ENCODE data around the gene GPANK1. TPM values are rescaled to one million over a fixed set of nuclear protein-coding genes. Genes with fewer than 3 reads are reported as not detected.

Gene GPANK1
- total RNA-seq, 1 donor from 2014 or later = 18.0 TPM

- no peak for DNase-seq (ENCODE audit: low spot score, unreplicated experiment)
- Mint-ChIP-seq H3K36me3 (ENCODE audit: insufficient read depth) (peaks cover 30% of the 10 kb centered on the region), H3K27ac (no peak overlapping the region), H3K4me3 (ENCODE audit: low read depth) (no peak overlapping the region), H3K9me3 (ENCODE audit: low read depth) (no peaks in the 10 kb centered on the region), H3K27me3 (no peaks in the 10 kb centered on the region), H3K4me1 (ENCODE audit: low read depth) (no peaks in the 10 kb centered on the region)
- no peak for TF ChIP-seq CTCF (IDR thresholded peaks at IDR 0.05; ENCODE audit: unreplicated experiment)
Measured at GRCh38 chr6:31634131-31634530, 30.7 kb downstream of the GPANK1 start.

GRCh38 chr6:31633447-31633846, 31.4 kb downstream of the GPANK1 start:
- H3K4me3 Mint-ChIP-seq (ENCODE audit: low read depth) = no peak overlapping the region
- H3K4me1 Mint-ChIP-seq (ENCODE audit: low read depth) = no peaks in the 10 kb centered on the region
- H3K27ac Mint-ChIP-seq = peak overlapping the region; percentile 37

GRCh38 chr6:31632279-31632946, 32.4 kb downstream of the GPANK1 start:
- peaks cover 35% of the 10 kb centered on the region for H3K36me3 Mint-ChIP-seq (ENCODE audit: insufficient read depth)
- H3K27me3 Mint-ChIP-seq = no peaks in the 10 kb centered on the region
- no peak overlapping the region for H3K4me3 Mint-ChIP-seq (ENCODE audit: low read depth)
- H3K4me1 Mint-ChIP-seq (ENCODE audit: low read depth) = no peaks in the 10 kb centered on the region
- no peaks in the 10 kb centered on the region for H3K9me3 Mint-ChIP-seq (ENCODE audit: low read depth)
- DNase-seq (ENCODE audit: low spot score, unreplicated experiment) = no peak
- H3K27ac Mint-ChIP-seq = peak overlapping the region; percentile 79
- no peak for TF ChIP-seq CTCF (IDR thresholded peaks at IDR 0.05; ENCODE audit: unreplicated experiment)

More at GRCh38 chr6:31633447-31633846, 31.4 kb downstream of the GPANK1 start:
- Mint-ChIP-seq H3K27me3 (no peaks in the 10 kb centered on the region), H3K36me3 (ENCODE audit: insufficient read depth) (peaks cover 30% of the 10 kb centered on the region), H3K9me3 (ENCODE audit: low read depth) (no peaks in the 10 kb centered on the region)
- DNase-seq (ENCODE audit: low spot score, unreplicated experiment) = no peak
- TF ChIP-seq CTCF (IDR thresholded peaks at IDR 0.05; ENCODE audit: unreplicated experiment) = no peak

- DNase-seq (ENCODE audit: low spot score, unreplicated experiment) = no peak
- Mint-ChIP-seq H3K4me1 (ENCODE audit: low read depth) (no peaks in the 10 kb centered on the region), H3K27me3 (no peaks in the 10 kb centered on the region), H3K9me3 (ENCODE audit: low read depth) (no peaks in the 10 kb centered on the region), H3K27ac (no peak overlapping the region), H3K36me3 (ENCODE audit: insufficient read depth) (peaks cover 36% of the 10 kb centered on the region), H3K4me3 (ENCODE audit: low read depth) (no peak overlapping the region)
- no peak for TF ChIP-seq CTCF (IDR thresholded peaks at IDR 0.05; ENCODE audit: unreplicated experiment)
Measured at GRCh38 chr6:31631681-31632278, 33.0 kb downstream of the GPANK1 start.

- no peaks in the 10 kb centered on the region for H3K9me3 Mint-ChIP-seq (ENCODE audit: low read depth)
- no peaks in the 10 kb centered on the region for H3K27me3 Mint-ChIP-seq
- no peak for TF ChIP-seq CTCF (IDR thresholded peaks at IDR 0.05; ENCODE audit: unreplicated experiment)
- no peaks in the 10 kb centered on the region for H3K4me1 Mint-ChIP-seq (ENCODE audit: low read depth)
- DNase-seq (ENCODE audit: low spot score, unreplicated experiment) = no peak
- H3K4me3 Mint-ChIP-seq (ENCODE audit: low read depth) = no peak overlapping the region
- H3K27ac Mint-ChIP-seq = peak overlapping the region; percentile 81
- H3K36me3 Mint-ChIP-seq (ENCODE audit: insufficient read depth) = peaks cover 39% of the 10 kb centered on the region
Measured at GRCh38 chr6:31631209-31631608, 33.6 kb downstream of the GPANK1 start.
